HL-60 (cell line): Measurements from ENCODE around the gene DAPK3.
"Not testable (repeated sequence)": the region's sequence is repeated elsewhere in the genome, so short reads cannot be mapped to it uniquely, and the experiment has no call there.

Source experiments
- POLR2AphosphoS5 ChIP-seq: IDR thresholded peaks from 2 replicates; pipeline ENCODE4 v1.6.1; 2012; ENCODE audit warnings: low read depth
- TF ChIP-seq, protein P1 (sequence below): IDR thresholded peaks from one replicate; pipeline ENCODE4 v1.5.1; 2011; ENCODE audit warnings: low read length, control low read depth, inconsistent platforms; ENCODE audit not compliant: insufficient read depth

GRCh38 chr19:3952755-3953276, 18.1 kb downstream of the DAPK3 start:
- TF ChIP-seq, protein P1, sequence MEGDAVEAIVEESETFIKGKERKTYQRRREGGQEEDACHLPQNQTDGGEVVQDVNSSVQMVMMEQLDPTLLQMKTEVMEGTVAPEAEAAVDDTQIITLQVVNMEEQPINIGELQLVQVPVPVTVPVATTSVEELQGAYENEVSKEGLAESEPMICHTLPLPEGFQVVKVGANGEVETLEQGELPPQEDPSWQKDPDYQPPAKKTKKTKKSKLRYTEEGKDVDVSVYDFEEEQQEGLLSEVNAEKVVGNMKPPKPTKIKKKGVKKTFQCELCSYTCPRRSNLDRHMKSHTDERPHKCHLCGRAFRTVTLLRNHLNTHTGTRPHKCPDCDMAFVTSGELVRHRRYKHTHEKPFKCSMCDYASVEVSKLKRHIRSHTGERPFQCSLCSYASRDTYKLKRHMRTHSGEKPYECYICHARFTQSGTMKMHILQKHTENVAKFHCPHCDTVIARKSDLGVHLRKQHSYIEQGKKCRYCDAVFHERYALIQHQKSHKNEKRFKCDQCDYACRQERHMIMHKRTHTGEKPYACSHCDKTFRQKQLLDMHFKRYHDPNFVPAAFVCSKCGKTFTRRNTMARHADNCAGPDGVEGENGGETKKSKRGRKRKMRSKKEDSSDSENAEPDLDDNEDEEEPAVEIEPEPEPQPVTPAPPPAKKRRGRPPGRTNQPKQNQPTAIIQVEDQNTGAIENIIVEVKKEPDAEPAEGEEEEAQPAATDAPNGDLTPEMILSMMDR, result not testable (repeated sequence)
- TF ChIP-seq POLR2AphosphoS5, result not testable (repeated sequence)
